ENCODE measurements around the gene ZNF853. TPM values are rescaled to one million over a fixed set of nuclear protein-coding genes. Genes with fewer than 3 reads are reported as not detected.
"Not testable (repeated sequence)": the region's sequence is repeated elsewhere in the genome, so short reads cannot be mapped to it uniquely, and the experiment has no call there.

Gene ZNF853
- total RNA-seq, 1 donor from 2014 or later = 1.9 TPM

GRCh38 chr7:6634971-6635370, 19.6 kb downstream of the ZNF853 start:
- not testable (repeated sequence) for DNase-seq (ENCODE audit: extremely low read depth, low read depth, low spot score)

- no peak for DNase-seq (ENCODE audit: extremely low read depth, low read depth, low spot score)
These were observed 21.5 kb downstream of the ZNF853 start, which contains the start of gene ZNF316 for GRCh38 chr7:6636741-6637543. ZNF316 (plus strand) TSS chr7:6637318; CDS start chr7:6642410, 5,092 bp downstream.

DNA sequence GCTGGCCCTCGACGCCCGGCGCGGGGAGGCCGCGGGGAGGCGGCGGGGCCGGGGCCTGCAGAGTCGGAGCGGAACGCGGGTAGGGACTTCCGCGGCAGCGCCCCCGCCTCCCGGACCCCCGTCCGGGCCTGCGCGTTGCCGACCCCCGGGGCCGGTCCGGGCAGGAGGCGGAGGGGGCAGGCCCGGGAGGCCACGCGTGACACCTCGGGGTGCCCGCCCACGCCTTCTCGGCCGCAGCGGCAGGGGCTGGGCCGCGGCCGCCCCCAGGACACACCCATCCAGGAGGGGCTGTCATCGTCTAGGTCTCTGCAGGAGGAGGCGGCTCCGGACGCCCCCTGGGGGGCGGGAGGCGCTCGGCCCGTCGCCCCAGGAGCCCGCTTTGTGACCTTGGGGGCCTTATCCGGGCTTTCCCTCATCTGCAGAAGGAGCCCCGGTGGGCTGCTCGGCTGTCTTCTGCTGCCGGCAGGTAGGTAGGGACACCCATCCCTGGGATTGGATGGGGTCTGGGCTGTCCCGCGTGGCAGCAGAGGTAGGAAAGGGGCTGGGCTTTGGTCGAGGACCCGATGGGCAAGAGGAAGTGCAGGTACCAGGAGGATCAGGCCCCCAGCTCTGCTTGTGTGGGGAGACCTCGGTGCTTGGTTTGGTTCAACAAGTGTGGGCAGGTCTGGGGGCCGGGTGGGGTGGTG, 22.3 kb downstream of the ZNF853 start:
- no peak for DNase-seq (ENCODE audit: extremely low read depth, low read depth, low spot score)

DNA sequence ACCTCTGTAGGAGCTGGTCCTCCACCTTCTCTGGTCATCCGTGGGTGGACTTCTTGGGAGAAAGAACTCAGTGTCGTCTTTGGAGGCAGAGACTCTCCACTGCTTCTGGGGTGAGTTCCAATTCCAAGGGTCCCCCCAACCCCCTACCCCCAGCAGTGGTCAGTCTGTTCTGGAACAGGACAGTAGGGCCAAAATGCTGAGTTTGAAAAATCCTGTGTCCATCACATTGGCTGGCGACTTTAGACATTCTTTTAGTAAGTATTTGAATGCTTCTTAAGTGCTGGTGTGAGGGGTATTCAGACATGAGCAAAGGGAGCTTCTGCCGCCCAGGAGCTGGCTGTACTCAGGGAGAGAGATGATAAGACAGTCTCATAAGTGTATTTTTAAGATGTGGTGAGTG, 23.6 kb downstream of the ZNF853 start:
- no peak for DNase-seq (ENCODE audit: extremely low read depth, low read depth, low spot score)

DNA sequence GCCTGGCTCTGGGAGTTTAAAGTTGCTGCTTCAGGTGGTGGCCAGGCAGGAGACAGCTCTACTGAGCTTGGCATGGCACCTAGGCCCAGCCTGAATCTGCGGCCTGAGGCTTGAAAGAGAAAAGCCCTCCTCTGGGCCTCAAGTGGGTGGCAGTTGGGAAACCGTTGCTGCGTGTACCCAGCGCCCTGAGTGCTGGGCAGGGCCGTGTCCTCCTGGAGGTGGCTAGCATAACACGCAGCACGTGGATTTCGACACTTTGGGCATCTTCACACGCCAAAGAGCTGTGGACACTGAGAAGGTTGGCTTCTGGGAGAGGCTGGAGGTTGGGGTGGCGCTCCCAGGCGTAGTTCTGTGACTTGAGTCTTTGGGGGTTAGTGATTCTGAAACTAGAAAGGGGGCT, 24.2 kb downstream of the ZNF853 start:
- DNase-seq (ENCODE audit: extremely low read depth, low read depth, low spot score) = no peak

- DNase-seq (ENCODE audit: extremely low read depth, low read depth, low spot score) = no peak
These were observed 24.9 kb downstream of the ZNF853 start for GRCh38 chr7:6640246-6640721.

DNA sequence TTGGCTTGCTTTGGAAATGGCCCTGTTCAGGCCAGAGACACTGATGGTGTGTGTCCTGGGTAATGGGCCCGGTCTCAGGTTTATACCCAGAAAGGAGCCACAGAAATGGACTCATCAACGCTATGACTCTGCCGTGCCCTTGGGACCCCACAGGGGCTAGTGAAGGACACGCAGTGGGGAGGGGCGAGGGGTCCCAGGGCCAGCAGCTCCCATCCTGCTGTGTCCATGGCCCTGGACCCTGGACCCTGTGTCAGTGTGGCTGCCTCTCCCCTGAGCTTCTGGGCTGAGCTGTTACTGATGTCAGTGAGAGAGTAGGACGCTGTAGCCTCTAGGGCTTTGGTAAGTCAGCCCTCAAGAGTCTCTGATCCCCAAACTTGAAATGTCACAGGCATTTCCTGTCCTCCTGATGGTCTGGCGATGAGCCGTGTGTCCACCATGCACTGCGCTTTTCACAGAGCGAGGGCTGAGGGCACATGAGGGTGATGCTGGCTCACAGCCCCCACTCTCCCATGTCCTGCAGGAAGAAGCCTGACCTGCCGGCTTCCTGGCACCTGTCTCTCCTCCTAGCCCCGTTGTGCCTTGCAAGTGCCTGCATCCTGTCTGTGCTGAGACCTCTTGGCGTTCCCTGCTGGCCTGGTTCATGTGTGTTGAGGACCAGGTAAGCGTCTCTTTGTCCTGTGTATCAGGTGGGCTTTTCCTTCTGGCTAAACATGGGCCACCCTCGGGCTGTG, 26.1 kb downstream of the ZNF853 start:
- DNase-seq (ENCODE audit: extremely low read depth, low read depth, low spot score) = no peak

GRCh38 chr7:6642239-6642839, 26.9 kb downstream of the ZNF853 start:
- no peak for DNase-seq (ENCODE audit: extremely low read depth, low read depth, low spot score)

GRCh38 chr7:6642861-6643640, 27.6 kb downstream of the ZNF853 start:
- DNase-seq (ENCODE audit: extremely low read depth, low read depth, low spot score) = no peak

DNA sequence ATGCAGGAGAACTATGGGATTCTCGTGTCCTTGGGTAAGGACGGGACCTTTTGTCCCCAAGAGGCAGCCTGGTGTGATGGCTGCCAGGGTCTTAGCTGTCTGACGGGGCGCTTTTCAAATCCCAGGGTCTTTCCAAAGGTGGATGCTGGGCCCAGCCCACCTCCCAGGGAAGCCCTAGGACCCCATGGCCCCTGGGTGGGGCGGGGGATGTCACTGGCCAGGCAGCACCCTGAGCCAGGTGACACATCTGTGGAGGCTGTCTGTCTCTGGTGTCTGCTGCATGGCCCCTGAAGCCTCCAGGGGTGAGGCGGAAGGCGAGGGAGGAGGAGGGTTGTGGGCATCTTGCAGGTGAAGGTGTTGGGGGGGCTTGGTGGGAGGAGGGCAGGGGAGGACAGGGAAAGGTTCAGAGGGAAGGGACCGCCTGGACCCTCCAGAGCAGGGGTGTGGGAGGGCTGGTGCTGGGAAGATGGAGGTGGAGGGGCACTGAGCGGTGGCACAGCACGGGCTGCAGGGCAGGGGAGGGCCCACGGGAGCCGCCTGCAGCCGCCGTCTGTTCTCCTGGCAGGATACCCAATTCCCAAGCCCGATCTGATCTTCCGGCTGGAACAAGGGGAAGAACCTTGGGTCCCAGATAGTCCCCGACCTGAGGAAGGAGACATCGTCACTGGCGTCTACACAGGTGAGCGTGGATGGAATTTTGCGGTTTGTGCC, 28.7 kb downstream of the ZNF853 start:
- no peak for DNase-seq (ENCODE audit: extremely low read depth, low read depth, low spot score)

DNA sequence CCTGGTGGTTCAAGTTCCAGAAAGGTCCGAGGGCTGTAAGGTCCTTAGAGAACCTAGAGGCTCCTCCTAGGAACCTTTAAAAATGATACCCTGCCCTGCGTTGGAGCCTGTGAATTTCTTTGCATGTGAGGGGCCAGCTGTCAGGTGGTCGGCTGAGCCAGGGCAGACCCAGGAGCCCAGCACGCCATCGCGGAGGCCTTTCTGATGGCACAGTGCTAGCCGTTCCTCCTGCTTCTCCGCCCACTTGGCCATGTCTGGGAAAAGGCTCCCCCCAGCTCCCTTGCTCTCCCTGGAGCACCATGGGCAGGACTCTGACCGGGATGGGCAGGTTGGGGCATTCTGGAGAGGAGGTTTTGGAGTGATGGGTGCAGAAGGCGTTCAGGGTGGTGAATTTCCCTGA, 29.3 kb downstream of the ZNF853 start:
- no peak for DNase-seq (ENCODE audit: extremely low read depth, low read depth, low spot score)

- no peak for DNase-seq (ENCODE audit: extremely low read depth, low read depth, low spot score)
These were observed 31.1 kb downstream of the ZNF853 start for GRCh38 chr7:6646465-6646864.

DNA sequence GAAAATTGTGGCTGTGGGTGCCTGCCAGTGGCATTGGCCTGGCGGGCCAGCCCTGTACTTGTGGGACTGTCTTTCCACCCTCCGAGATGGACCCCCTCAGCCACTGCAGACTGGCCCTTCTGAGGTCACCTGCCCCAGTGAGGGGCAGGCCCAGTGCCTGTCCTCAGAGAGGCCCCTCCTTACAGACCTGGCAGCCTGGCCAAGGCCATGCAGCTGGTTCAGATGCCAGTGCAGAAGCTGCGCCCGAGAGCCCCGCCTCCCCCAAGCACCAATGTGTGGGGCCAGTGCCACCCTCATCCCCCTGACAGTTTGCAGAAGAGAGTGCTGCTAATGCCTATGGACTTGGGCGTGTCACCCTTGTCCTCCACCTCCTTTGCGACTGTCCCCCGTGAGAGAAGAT, 31.7 kb downstream of the ZNF853 start:
- no peak for DNase-seq (ENCODE audit: extremely low read depth, low read depth, low spot score)

DNA sequence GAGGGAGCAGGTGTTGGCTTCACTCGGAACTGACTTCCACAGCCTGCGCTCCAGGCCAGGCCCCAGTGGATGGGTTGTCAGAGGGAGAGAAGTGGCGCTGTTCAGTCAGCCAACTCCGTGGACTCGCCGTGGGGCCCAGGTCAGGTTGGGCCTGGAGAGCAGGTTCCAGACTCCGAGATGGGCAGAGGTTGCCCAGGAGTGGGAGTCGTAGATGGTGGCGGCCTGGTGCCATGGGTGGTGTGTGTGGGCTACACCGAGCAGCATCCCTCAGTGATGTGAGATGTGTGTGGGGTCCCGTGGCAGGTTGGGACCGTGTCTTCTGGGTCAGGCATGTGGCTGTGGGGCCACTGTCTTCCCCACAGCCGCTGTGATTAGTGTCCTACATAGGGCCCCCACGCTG, 32.1 kb downstream of the ZNF853 start:
- DNase-seq (ENCODE audit: extremely low read depth, low read depth, low spot score) = no peak

DNA sequence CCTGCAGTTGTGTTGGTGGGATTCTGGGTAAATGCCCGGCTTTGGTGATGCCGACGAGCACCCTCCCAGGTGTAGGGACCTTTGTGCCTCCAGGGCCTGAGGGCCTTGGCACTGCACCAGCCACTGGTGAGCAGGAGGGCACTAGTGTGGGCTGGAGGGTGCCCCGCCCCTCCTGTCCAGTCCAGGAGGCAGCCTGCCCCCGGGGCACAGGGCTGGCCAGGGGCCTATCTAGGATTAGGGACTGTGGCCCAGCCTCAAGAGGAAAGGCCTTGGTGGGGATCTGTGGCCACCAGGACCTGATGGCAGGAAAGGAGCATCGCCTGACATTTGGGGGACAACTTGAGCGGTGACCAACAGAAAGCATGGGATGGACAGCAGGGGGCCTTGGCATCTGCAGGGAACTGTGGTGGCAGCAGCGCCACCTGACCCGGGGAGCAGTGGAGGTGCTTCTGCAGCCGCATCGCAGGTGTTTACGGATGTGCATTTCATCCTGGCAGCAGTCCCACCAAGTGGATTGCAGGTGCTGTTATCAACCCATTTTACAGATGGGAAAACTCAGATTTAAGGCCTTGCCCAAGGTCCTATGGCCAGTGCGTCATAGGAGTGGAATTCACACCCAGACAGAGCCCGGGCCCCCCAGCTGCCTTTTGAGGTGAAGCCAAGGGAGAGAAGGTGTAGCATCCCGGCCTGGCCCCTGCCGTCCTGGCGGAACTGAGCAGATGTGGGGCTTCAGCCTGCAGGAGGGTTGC, 32.8 kb downstream of the ZNF853 start:
- DNase-seq (ENCODE audit: extremely low read depth, low read depth, low spot score) = no peak

DNA sequence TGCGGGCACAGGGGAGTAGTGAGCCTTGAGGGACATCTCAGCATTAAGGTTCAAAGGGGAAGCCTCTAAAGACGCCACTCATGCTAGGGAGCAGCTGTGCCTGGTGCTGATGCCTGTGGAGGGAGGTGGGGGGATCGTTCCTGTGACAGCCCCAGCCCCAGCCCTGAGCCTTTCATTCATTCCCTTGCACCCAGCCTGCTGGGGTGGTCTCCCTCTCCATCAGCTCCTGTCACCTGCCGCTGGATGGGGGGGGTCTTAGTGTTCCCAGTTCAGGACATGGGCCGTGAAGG, 33.4 kb downstream of the ZNF853 start:
- DNase-seq (ENCODE audit: extremely low read depth, low read depth, low spot score) = no peak

GRCh38 chr7:6649241-6649961, 34.0 kb downstream of the ZNF853 start:
- DNase-seq (ENCODE audit: extremely low read depth, low read depth, low spot score) = no peak

DNA sequence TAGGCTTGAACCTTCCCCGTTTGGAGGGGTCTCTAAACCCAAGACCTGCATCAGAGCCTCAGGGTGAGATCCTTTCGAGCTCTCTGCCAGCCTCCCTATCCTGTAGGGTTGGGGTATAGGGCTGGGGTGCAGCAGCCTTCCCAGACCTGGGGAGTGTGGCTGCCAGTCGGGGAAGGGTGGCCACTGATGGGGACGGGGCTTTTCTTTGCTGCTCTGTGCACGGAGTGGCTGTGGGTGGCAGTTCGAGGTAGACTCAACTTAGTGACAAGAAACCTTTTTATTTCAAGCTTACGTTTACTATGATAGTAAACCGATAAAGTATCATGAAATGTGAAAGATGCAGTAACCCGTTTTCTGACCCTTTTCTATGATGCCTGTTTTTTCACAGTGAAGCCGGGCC, 34.7 kb downstream of the ZNF853 start:
- no peak for DNase-seq (ENCODE audit: extremely low read depth, low read depth, low spot score)

All from glomerular endothelial cell (primary cell).